ENCODE measurements around the gene PCDHB5. TPM values are rescaled to one million over a fixed set of nuclear protein-coding genes. Genes with fewer than 3 reads are reported as not detected.
"Not testable (repeated sequence)": the region's sequence is repeated elsewhere in the genome, so short reads cannot be mapped to it uniquely, and the experiment has no call there.

Gene PCDHB5
- total RNA-seq, 4 donors from 2014 or later, result 0.18 TPM; not detected in 3

DNA sequence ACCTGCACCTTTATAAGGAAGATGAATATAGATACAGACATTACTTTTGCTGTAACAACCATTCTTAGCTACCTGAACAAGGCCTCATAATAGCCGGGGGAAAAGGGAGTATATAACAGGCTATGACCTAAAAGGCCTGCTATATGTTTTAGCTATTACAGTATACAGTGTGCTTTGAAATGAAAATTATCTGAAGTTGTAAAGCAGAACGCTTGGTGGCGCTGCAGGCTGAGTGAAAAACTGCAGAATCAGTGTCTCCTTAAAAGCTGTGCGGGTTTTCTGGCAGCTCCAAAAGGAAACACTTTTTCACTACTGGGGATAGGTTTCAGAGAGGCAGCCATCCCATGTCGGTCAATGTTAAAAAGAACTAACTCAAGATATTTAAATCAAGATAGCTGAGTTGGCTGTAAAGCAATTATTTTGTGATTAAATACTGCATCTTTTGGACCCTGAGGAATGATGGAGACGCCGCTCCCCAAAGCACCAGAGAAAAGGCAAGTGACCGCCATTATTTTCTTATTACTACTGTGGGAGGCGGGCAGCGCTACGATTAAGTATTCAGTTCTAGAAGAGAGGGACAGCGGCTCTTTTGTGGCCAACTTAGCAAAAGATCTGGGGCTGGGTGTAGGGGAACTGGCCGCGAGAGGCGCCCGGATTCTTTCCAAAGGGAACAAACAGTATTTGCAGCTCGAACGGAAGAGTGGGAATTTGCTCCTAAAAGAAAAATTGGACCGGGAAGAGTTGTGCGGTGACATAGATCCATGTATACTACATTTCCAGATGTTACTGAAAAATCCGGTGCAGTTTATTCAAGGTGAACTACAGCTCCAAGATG, 20.8 kb downstream of the PCDHB5 start:
- TF ChIP-seq POLR2A (IDR thresholded peaks at IDR 0.05) (no peak), CTCF (IDR thresholded peaks at IDR 0.05) (no peak)
- H3K27me3 ChIP-seq, result no peaks in the 10 kb centered on the region
- H3K36me3 ChIP-seq, result no peaks in the 10 kb centered on the region
- peaks cover 0 to 42% (median under 1%) of the 10 kb centered on the region in 4 donors for H3K9me3 ChIP-seq
- no peaks in the 10 kb centered on the region for H3K4me1 ChIP-seq
- H3K27ac ChIP-seq, result no peak overlapping the region
- no peak for DNase-seq
- no peak overlapping the region for H3K4me3 ChIP-seq

DNA sequence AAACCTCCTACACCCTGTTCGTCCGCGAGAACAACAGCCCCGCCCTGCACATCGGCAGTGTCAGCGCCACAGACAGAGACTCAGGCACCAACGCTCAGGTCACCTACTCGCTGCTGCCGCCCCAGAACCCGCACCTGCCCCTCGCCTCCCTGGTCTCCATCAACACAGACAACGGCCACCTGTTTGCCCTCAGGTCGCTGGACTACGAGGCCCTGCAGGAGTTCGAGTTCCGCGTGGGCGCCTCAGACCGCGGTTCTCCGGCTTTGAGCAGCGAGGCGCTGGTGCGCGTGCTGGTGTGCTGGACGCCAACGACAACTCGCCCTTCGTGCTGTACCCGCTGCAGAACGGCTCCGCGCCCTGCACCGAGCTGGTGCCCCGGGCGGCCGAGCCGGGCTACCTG, 22.4 kb downstream of the PCDHB5 start:
- DNase-seq, H3K4me1 ChIP-seq: not testable (repeated sequence)
- peaks cover 0 to 28% (median 0%) of the 10 kb centered on the region in 4 donors for H3K9me3 ChIP-seq

GRCh38 chr5:141157901-141158300, 22.9 kb downstream of the PCDHB5 start:
- H3K9me3 ChIP-seq, result peaks cover 0 to 27% (median 0%) of the 10 kb centered on the region in 4 donors
- DNase-seq, H3K27ac ChIP-seq, H3K4me1 ChIP-seq, H3K36me3 ChIP-seq, H3K27me3 ChIP-seq, H3K4me3 ChIP-seq: not testable (repeated sequence)

More for the DNA sequence above, 22.4 kb downstream of the PCDHB5 start:
- H3K36me3 ChIP-seq, H3K27me3 ChIP-seq, H3K27ac ChIP-seq, H3K4me3 ChIP-seq: not testable (repeated sequence)

- Histone ChIP-seq H3K4me3 (no peak within 1 kb of the TSS), H3K9me3 (peaks cover 0 to 16% (median 3%) of the 10 kb centered on the region in 4 donors), H3K36me3 (no peaks in the 10 kb centered on the region), H3K27ac (no peak within 1 kb of the TSS), H3K27me3 (no peaks in the 10 kb centered on the region), H3K4me1 (no peaks in the 10 kb centered on the region)
- TF ChIP-seq POLR2A (IDR thresholded peaks at IDR 0.05), result no peak
- peak in 2 of 6 experiments; percentile 12 to 17 for TF ChIP-seq CTCF (IDR thresholded peaks at IDR 0.05)
- DNase-seq, result no peak
Observed at GRCh38 chr5:141172381-141173204, 37.6 kb downstream of the PCDHB5 start, which contains the start of gene PCDHB7. PCDHB7 (plus strand) TSS chr5:141172644; CDS start chr5:141172836, 192 bp downstream.

- H3K27ac ChIP-seq, H3K27me3 ChIP-seq, DNase-seq, H3K4me1 ChIP-seq, H3K4me3 ChIP-seq, H3K36me3 ChIP-seq: not testable (repeated sequence)
- H3K9me3 ChIP-seq, result peaks cover 0 to 27% (median 6%) of the 10 kb centered on the region in 4 donors
Observed at GRCh38 chr5:141174291-141175104, 39.5 kb downstream of the PCDHB5 start.

DNA sequence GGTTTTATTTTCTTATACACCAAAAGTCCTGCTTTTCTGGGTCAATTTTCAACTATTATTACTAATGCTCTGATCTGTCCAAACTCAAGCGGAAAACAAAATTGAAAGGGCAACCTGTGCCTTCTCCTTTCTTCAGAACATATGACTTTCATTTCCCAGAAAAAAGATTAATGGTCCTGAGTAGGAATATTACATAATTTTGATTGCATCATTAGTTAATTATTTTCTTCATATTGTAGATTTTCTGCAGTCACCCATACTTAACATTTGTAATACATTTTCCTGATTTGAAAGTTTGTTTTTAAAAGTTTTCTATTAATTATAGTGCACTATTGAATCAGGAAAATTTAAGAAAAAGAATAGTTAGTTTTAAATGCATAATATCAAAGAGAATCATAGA, 40.9 kb downstream of the PCDHB5 start:
- no peaks in the 10 kb centered on the region for H3K4me1 ChIP-seq
- H3K36me3 ChIP-seq, result no peaks in the 10 kb centered on the region
- DNase-seq, result no peak
- H3K27ac ChIP-seq, result no peak overlapping the region
- no peak overlapping the region for H3K4me3 ChIP-seq
- H3K27me3 ChIP-seq, result no peaks in the 10 kb centered on the region
- H3K9me3 ChIP-seq, result peaks cover 0 to 30% (median 6%) of the 10 kb centered on the region in 4 donors
- TF ChIP-seq CTCF (IDR thresholded peaks at IDR 0.05) (no peak), POLR2A (IDR thresholded peaks at IDR 0.05) (no peak)

DNA sequence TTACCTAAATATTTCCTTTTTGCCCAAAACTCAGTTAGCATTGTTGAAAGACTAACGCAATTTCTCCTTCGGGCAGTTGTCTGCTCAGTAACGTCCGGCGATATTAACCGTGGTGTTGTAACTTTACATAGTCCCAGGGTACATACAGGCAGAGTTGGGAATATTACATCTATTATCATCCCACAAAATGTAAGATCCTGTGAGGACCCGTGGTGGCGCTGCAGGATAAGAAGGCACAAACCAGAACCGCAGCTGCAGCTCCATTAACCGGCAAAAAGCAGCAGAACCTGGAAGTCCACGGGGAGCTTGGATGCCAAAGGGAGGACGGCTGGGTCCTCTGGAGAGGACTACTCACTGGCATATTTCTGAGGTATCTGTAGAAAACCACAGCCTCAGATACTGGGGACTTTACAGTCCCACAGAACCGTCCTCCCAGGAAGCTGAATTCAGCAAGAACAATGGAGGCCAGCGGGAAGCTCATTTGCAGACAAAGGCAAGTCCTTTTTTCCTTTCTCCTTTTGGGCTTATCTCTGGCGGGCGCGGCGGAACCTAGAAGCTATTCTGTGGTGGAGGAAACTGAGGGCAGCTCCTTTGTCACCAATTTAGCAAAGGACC, 42.7 kb downstream of the PCDHB5 start, which contains the start of gene PCDHB8:
PCDHB8 (plus strand) TSS at position 214 of the 615 bp plus-strand sequence; CDS start at position 459, 245 bp downstream.
- H3K27me3 ChIP-seq, result not testable (repeated sequence)

DNA sequence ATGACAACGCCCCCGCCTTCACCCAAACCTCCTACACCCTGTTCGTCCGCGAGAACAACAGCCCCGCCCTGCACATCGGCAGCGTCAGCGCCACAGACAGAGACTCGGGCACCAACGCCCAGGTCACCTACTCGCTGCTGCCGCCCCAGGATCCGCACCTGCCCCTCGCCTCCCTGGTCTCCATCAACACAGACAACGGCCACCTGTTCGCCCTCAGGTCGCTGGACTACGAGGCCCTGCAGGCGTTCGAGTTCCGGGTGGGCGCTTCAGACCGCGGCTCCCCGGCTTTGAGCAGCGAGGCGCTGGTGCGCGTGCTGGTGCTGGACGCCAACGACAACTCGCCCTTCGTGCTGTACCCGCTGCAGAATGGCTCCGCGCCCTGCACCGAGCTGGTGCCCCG, 44.4 kb downstream of the PCDHB5 start:
- H3K4me3 ChIP-seq, H3K36me3 ChIP-seq, H3K27me3 ChIP-seq, H3K27ac ChIP-seq, DNase-seq, H3K4me1 ChIP-seq: not testable (repeated sequence)
- peaks cover 0 to 31% (median 5%) of the 10 kb centered on the region in 4 donors for H3K9me3 ChIP-seq

More for the DNA sequence above, 42.7 kb downstream of the PCDHB5 start, which contains the start of gene PCDHB8:
- H3K4me1 ChIP-seq, H3K36me3 ChIP-seq, H3K27ac ChIP-seq, H3K4me3 ChIP-seq, DNase-seq: not testable (repeated sequence)
- peaks cover 0 to 30% (median 6%) of the 10 kb centered on the region in 4 donors for H3K9me3 ChIP-seq

- not testable (repeated sequence) for H3K27ac ChIP-seq, H3K4me1 ChIP-seq, DNase-seq, H3K4me3 ChIP-seq, H3K27me3 ChIP-seq, H3K36me3 ChIP-seq
- H3K9me3 ChIP-seq, result peaks cover 0 to 29% (median 3%) of the 10 kb centered on the region in 4 donors
Observed at GRCh38 chr5:141179876-141180275, 44.9 kb downstream of the PCDHB5 start.
